RWPE2 (cell line): ENCODE results near the gene PEX10.
A peak's percentile ranks its signal among the peaks of the same experiment; 100 is the strongest.

ENCODE experiments used
- ATAC-seq: fragments of 200-7000 bp; cut with Tn5 transposase; 3 replicates; pipeline ENCODE4 v1.9.1; 2021; ENCODE audit warnings: low read depth
- DNase-seq: peaks from one replicate; pipeline ENCODE4 v3.0.0-alpha.2; 2020; ENCODE audit warnings: low spot score
- H3K27ac ChIP-seq: fragments of 450-650 bp; 2 replicates; pipeline ENCODE4 v1.5.1; 2017; ENCODE audit warnings: mild to moderate bottlenecking; ENCODE audit not compliant: poor library complexity, severe bottlenecking
- H3K27me3 ChIP-seq: fragments of 250-450 bp; sonication (Bioruptor Pico); 2 replicates; pipeline ENCODE4 v1.5.1; 2021; ENCODE audit warnings: mild to moderate bottlenecking, moderate library complexity; ENCODE audit not compliant: insufficient read depth, poor library complexity, severe bottlenecking
- H3K36me3 ChIP-seq: fragments of 250-450 bp; sonication (Bioruptor Pico); 2 replicates; pipeline ENCODE4 v1.5.1; 2020; ENCODE audit warnings: low read depth, mild to moderate bottlenecking, moderate library complexity
- H3K4me1 ChIP-seq: fragments of 250-450 bp; sonication (Bioruptor Pico); 2 replicates; pipeline ENCODE4 v1.5.1; 2021; ENCODE audit warnings: mild to moderate bottlenecking, moderate library complexity; ENCODE audit not compliant: insufficient read depth, poor library complexity, severe bottlenecking
- H3K4me3 ChIP-seq: fragments of 250-450 bp; sonication (Bioruptor Pico); 2 replicates; pipeline ENCODE4 v1.5.1; 2021; ENCODE audit warnings: mild to moderate bottlenecking, moderate library complexity; ENCODE audit not compliant: severe bottlenecking
- H3K9me3 ChIP-seq: fragments of 250-450 bp; sonication (Bioruptor Pico); 2 replicates; pipeline ENCODE4 v1.5.1; 2021; ENCODE audit warnings: mild to moderate bottlenecking, moderate library complexity; ENCODE audit not compliant: severe bottlenecking
- TF ChIP-seq, protein P1 (sequence below): fragments of 450-650 bp; IDR thresholded peaks from one replicate; pipeline ENCODE4 v1.5.1; 2017; ENCODE audit warnings: mild to moderate bottlenecking, moderate library complexity; ENCODE audit not compliant: poor library complexity, severe bottlenecking

PEX10 gene

DNA sequence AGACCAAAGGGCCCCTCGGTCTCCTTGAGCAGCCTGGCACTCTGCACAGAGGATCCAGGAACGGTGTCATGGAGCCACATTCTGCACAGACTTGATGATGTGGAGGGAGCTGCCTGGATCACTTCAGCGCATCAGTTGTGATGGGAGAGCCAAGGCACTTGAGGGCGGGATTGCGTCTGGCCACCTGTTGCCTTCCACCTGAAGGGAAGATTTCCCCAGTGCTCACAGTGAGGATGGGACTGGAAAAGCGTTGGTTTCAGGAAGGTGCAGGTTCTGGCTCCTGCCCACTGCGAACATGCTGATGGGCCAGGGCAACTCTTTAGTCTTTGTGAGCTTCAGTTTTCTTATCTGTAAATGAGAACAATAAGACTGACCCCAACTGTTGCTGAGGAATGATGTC is 18.1 kb downstream of the PEX10 start:
- no peak overlapping the region for H3K4me3 ChIP-seq
- no peaks in the 10 kb centered on the region for H3K9me3 ChIP-seq
- ATAC-seq (no peak), DNase-seq (no peak)
- H3K27me3 ChIP-seq, result no peaks in the 10 kb centered on the region
- H3K36me3 ChIP-seq, result peaks cover 59% of the 10 kb centered on the region
- TF ChIP-seq, protein P1, sequence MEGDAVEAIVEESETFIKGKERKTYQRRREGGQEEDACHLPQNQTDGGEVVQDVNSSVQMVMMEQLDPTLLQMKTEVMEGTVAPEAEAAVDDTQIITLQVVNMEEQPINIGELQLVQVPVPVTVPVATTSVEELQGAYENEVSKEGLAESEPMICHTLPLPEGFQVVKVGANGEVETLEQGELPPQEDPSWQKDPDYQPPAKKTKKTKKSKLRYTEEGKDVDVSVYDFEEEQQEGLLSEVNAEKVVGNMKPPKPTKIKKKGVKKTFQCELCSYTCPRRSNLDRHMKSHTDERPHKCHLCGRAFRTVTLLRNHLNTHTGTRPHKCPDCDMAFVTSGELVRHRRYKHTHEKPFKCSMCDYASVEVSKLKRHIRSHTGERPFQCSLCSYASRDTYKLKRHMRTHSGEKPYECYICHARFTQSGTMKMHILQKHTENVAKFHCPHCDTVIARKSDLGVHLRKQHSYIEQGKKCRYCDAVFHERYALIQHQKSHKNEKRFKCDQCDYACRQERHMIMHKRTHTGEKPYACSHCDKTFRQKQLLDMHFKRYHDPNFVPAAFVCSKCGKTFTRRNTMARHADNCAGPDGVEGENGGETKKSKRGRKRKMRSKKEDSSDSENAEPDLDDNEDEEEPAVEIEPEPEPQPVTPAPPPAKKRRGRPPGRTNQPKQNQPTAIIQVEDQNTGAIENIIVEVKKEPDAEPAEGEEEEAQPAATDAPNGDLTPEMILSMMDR, result no peak
- H3K4me1 ChIP-seq, result no peaks in the 10 kb centered on the region
- H3K27ac ChIP-seq, result no peak overlapping the region

DNA sequence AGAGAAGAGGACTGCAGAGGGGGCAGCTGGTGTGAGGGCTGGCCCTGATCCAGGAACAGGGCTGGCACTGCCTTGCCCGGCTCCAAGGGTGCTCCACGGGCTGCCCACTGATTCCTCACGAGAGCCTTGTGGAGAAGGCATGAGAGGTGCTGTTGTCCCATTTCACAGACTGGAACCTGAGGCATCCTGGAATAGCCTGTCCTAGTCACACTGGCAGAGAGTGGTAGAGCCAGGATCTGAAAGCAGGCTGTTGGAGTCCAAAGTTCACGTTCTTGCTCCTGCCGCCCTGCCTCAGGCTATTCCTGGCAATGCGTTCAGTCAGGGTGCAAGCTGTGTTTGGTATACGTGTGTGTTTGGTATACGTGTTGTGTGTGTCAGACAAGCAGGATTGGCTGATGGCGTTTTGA is 18.9 kb downstream of the PEX10 start:
- Histone ChIP-seq H3K27ac (no peak overlapping the region), H3K9me3 (no peaks in the 10 kb centered on the region), H3K27me3 (no peaks in the 10 kb centered on the region), H3K4me1 (no peaks in the 10 kb centered on the region), H3K4me3 (no peak overlapping the region), H3K36me3 (peaks cover 51% of the 10 kb centered on the region)
- ATAC-seq, result no peak
- TF ChIP-seq, protein P1, result no peak
- DNase-seq, result no peak

DNA sequence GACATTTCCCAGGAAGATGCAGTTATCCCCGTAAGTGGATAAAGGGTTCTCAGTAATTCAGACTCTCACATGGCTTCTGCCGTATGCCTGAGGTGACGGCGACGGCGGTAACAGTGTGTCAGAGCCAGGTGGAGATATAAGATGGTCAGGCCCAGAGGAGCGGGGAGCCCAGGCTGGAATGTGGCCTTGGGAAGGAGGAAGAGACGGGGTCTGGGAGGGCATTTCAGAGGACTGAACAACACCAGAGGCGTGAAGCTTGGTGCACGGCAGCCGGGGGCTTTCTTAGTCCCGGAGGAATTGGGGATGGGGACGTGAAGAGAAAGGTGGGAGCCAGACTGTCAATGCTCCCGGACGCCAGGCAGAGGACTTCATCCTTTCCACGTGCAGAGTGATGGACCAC is 19.7 kb downstream of the PEX10 start:
- Histone ChIP-seq H3K4me1 (no peaks in the 10 kb centered on the region), H3K36me3 (peaks cover 43% of the 10 kb centered on the region), H3K9me3 (no peaks in the 10 kb centered on the region), H3K27ac (peak overlapping the region; percentile 47), H3K4me3 (peak overlapping the region; percentile 68), H3K27me3 (no peaks in the 10 kb centered on the region)
- TF ChIP-seq, protein P1, result no peak
- ATAC-seq (no peak), DNase-seq (no peak)

DNA sequence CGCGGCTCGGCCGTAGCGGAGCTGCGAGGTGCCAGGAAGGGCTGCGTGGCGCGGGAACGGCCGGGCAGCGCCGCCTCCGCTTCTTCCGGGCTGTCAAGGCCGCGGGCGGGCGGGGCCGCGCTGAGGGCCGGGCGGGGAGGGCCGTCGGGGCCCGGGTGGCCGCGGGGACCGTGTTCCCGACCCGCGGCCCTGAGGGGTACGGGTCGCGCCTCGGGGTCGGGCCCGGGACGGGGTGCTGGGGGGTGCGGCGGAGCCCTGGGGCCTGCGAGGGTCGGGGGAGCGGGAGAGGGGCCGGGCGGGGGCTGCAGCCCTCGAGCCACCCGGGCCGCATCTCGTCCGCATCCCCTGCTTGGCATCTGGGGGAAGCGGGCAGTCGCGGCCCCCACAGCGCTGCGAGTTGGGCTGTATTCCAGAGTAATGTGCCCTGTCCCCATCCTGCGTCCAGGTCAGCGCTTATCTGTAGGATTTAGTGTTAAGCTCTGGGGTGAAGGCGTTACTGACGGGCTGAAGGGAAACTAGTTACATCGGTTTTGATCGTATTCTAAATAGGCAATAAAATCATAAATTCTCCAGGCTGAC is 20.3 kb downstream of the PEX10 start:
- DNase-seq (no peak), ATAC-seq (no peak; the same call in 2 of the 3 replicates)
- no peaks in the 10 kb centered on the region for H3K4me1 ChIP-seq
- H3K9me3 ChIP-seq, result no peaks in the 10 kb centered on the region
- H3K36me3 ChIP-seq, result peaks cover 37% of the 10 kb centered on the region
- H3K27ac ChIP-seq, result peak overlapping the region; percentile 47
- no peaks in the 10 kb centered on the region for H3K27me3 ChIP-seq
- TF ChIP-seq, protein P1, result no peak
- H3K4me3 ChIP-seq, result peak overlapping the region; percentile 68
